SH-SY5Y (cell line): ENCODE results near the gene DYRK2.

Experiments used
- GATA2 ChIP-seq: IDR thresholded peaks from 2 replicates; pipeline ENCODE4 v1.6.1; 2011; ENCODE audit warnings: mild to moderate bottlenecking, low read depth, low read length
- GATA3 ChIP-seq: IDR thresholded peaks from 2 replicates; pipeline ENCODE4 v1.6.1; 2011; ENCODE audit warnings: low read depth, mild to moderate bottlenecking, low read length, moderate library complexity

- no peak for TF ChIP-seq GATA2
- TF ChIP-seq GATA3, result no peak
Measured at GRCh38 chr12:67676624-67677023, 28.1 kb downstream of the DYRK2 start.
